IMR-90 (cell line): Measurements from ENCODE around the gene PLXNA1.

Source experiments
- FOS ChIP-seq: fragments of 150-350 bp; IDR thresholded peaks from 2 replicates; pipeline ENCODE4 v1.6.1; 2016; ENCODE audit warnings: low read depth, low read length
- MAFK ChIP-seq: IDR thresholded peaks from 2 replicates; pipeline ENCODE4 v1.6.1; 2012; ENCODE audit warnings: low read depth, low read length, improper control_type of control experiment
- NFE2L2 ChIP-seq: fragments of 150-350 bp; IDR thresholded peaks from 2 replicates; pipeline ENCODE4 v1.6.1; 2016; ENCODE audit warnings: low read depth, mild to moderate bottlenecking, low read length
- POLR2A ChIP-seq: IDR thresholded peaks from 2 replicates; pipeline ENCODE4 v1.6.1; 2012; ENCODE audit warnings: mild to moderate bottlenecking, low read depth, low read length
- RCOR1 ChIP-seq: IDR thresholded peaks from 2 replicates; pipeline ENCODE4 v1.6.1; 2012; ENCODE audit warnings: mild to moderate bottlenecking, low read length, improper control_type of control experiment; ENCODE audit not compliant: insufficient replicate concordance
- TF ChIP-seq, protein P1 (sequence below): conservative IDR thresholded peaks from 2 replicates; pipeline ENCODE4 v1.5.1; 2012; ENCODE audit warnings: mild to moderate bottlenecking, low read depth, low read length, improper control_type of control experiment

DNA sequence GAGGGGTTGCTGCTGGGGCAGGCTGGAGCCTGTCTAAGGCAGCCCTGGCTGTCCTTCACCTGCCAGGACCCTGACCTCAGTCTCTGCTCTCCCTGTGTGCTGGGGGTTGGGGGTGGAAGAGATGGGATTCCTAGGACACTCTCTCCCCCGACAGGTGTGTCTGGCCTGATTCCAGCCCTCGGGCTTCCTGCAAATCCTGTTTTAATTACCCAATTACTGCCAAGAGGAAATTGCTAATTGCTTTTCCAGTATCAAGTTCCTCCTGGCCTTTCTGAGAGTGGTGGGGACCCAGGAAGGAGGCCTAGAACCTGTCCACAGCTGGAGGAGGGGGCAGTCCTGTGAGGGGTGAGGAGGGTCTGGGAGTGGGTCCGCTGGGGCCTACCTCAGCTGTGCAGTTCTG, 15.8 kb downstream of the PLXNA1 start:
- TF ChIP-seq, protein P1, sequence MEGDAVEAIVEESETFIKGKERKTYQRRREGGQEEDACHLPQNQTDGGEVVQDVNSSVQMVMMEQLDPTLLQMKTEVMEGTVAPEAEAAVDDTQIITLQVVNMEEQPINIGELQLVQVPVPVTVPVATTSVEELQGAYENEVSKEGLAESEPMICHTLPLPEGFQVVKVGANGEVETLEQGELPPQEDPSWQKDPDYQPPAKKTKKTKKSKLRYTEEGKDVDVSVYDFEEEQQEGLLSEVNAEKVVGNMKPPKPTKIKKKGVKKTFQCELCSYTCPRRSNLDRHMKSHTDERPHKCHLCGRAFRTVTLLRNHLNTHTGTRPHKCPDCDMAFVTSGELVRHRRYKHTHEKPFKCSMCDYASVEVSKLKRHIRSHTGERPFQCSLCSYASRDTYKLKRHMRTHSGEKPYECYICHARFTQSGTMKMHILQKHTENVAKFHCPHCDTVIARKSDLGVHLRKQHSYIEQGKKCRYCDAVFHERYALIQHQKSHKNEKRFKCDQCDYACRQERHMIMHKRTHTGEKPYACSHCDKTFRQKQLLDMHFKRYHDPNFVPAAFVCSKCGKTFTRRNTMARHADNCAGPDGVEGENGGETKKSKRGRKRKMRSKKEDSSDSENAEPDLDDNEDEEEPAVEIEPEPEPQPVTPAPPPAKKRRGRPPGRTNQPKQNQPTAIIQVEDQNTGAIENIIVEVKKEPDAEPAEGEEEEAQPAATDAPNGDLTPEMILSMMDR, result no peak
- TF ChIP-seq POLR2A (no peak), RCOR1 (no peak), MAFK (no peak), FOS (no peak), NFE2L2 (no peak)
